Measurements from ENCODE around the gene FMNL3.
"Not testable (repeated sequence)": the region's sequence is repeated elsewhere in the genome, so short reads cannot be mapped to it uniquely, and the experiment has no call there.

Gene FMNL3

GRCh38 chr12:49627752-49628360 lies 79.3 kb downstream of the FMNL3 start:
- no peak for DNase-seq

GRCh38 chr12:49626836-49627235 lies 80.4 kb downstream of the FMNL3 start:
- no peak for DNase-seq

GRCh38 chr12:49626169-49626835 lies 80.9 kb downstream of the FMNL3 start:
- no peak for DNase-seq

- DNase-seq: no peak
Observed at GRCh38 chr12:49624921-49625577, 82.2 kb downstream of the FMNL3 start.

GRCh38 chr12:49623142-49623904 lies 83.9 kb downstream of the FMNL3 start, which contains the start of gene PRPF40B:
TSS of gene PRPF40B (plus strand) at chr12:49623561. CDS start at chr12:49623591, 30 bp downstream.
- DNase-seq: peak; percentile 91

- DNase-seq: peak; percentile 43
Observed at GRCh38 chr12:49622501-49623141, 84.6 kb downstream of the FMNL3 start.

- no peak for DNase-seq
Observed at GRCh38 chr12:49621651-49622500, 85.3 kb downstream of the FMNL3 start.

GRCh38 chr12:49619286-49619685 lies 87.9 kb downstream of the FMNL3 start:
- DNase-seq: no peak

GRCh38 chr12:49618576-49618975 lies 88.6 kb downstream of the FMNL3 start:
- DNase-seq: no peak

- no peak for DNase-seq
Observed at GRCh38 chr12:49616533-49617219, 90.5 kb downstream of the FMNL3 start.

GRCh38 chr12:49615725-49616124 lies 91.5 kb downstream of the FMNL3 start:
- DNase-seq: no peak

GRCh38 chr12:49612210-49612609 lies 95.0 kb downstream of the FMNL3 start:
- no peak for DNase-seq

- DNase-seq: not testable (repeated sequence)
Observed at GRCh38 chr12:49610785-49611184, 96.4 kb downstream of the FMNL3 start.

- no peak for DNase-seq
Observed at GRCh38 chr12:49609875-49610154, 97.4 kb downstream of the FMNL3 start.

- DNase-seq: no peak
Observed at GRCh38 chr12:49609059-49609874, 97.9 kb downstream of the FMNL3 start.

GRCh38 chr12:49605539-49605938 lies 101.7 kb downstream of the FMNL3 start, which contains the start of gene FAM186B:
TSS of gene FAM186B (minus strand) at chr12:49605639. CDS start at chr12:49605477, 162 bp downstream.
- DNase-seq: not testable (repeated sequence)

- no peak for DNase-seq
Observed at GRCh38 chr12:49604856-49605255, 102.3 kb downstream of the FMNL3 start.

- DNase-seq: no peak
Observed at GRCh38 chr12:49603721-49604120, 103.5 kb downstream of the FMNL3 start.

- no peak for DNase-seq
Observed at GRCh38 chr12:49599961-49600360, 107.2 kb downstream of the FMNL3 start.

- no peak for DNase-seq
Observed at GRCh38 chr12:49598527-49598926, 108.7 kb downstream of the FMNL3 start.
